T-helper 1 cell treated with Interleukin-12 subunit alpha and Interleukin-12 subunit beta and Interleukin-4 antibody, amounts not matched to agents 30 ng/mL and 1 ng/mL, for 36 hours (primary cell): ENCODE results near the gene IQSEC1. TPM values are rescaled to one million over a fixed set of nuclear protein-coding genes. Genes with fewer than 3 reads are reported as not detected.

Source experiments
- intact Hi-C: fragments of 100-400 bp; cut with micrococcal nuclease; formaldehyde crosslinking; loops from one replicate; pipeline ENCODE4 v1.15.1; 2024
- total RNA-seq: library from RNA; stranded (reverse); gene quantifications from 2 replicates; pipeline ENCODE4 v1.2.3, GENCODE V29; 2022

The IQSEC1 gene
- total RNA-seq, 1 donor from 2014 or later = 54.4 TPM

DNA sequence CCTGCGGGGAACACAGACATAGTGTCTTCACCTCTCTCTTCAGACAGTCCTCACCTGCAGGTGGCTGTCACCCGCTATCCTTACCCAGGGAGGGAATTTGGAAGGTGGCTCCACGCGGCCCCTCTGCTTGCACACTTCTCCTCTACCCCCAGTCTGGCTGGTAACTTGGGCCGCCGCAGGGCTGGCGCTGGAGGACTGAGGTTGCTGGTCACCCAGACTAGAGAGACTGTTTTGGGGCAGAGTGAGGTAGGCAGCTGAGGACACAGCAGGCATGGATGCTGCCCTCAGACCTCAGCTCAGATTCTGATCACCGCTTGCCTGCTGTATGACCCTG is 12.6 kb upstream of the IQSEC1 start:
- intact Hi-C loops = no loop called here

GRCh38 chr3:13085081-13085845 is 12.0 kb upstream of the IQSEC1 start:
- intact Hi-C loops = no loop called here

DNA sequence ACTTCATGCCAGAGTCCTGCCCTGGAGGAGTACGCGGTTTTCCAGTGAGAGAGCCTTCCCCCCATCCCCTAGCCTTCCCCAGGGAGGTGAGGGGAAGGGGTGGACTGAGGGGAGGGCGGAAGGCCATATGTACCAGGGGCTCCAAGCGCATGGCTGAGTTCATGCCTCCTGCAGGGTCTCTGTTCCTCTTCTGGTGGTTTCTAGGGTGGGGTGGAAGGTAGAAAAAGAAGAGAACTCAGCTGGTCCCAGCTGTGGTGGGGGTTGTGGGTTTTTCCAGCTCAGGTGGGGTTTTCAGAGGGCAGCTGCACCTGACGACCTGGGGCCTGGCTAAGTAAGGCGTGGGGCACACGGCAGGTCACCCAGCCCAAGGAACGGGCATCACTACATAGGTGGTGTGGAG is 10.7 kb upstream of the IQSEC1 start:
- intact Hi-C loops = no loop called here

DNA sequence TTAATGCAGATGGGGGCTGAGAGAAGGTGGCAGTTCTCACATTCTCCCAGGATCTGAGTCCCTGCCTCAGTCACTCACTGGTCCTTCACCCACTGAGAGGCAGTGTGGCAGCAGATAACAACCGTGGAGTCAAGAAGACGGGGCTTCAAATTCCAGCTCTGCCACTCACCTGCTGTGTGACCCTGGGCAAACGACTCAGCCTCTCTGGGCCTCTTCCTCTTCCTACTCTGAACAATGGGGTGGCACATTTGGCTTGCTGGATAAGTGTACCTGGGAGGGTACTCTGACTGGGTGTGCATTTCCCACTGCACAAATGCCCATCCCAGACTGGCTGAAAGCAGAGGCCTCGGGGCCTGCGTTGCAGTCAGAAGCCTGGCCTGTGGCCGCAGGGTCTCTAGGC is 10.0 kb upstream of the IQSEC1 start:
- intact Hi-C loops = no loop called here

- intact Hi-C loops = no loop called here
Measured at GRCh38 chr3:13082677-13083076, 9.4 kb upstream of the IQSEC1 start.

DNA sequence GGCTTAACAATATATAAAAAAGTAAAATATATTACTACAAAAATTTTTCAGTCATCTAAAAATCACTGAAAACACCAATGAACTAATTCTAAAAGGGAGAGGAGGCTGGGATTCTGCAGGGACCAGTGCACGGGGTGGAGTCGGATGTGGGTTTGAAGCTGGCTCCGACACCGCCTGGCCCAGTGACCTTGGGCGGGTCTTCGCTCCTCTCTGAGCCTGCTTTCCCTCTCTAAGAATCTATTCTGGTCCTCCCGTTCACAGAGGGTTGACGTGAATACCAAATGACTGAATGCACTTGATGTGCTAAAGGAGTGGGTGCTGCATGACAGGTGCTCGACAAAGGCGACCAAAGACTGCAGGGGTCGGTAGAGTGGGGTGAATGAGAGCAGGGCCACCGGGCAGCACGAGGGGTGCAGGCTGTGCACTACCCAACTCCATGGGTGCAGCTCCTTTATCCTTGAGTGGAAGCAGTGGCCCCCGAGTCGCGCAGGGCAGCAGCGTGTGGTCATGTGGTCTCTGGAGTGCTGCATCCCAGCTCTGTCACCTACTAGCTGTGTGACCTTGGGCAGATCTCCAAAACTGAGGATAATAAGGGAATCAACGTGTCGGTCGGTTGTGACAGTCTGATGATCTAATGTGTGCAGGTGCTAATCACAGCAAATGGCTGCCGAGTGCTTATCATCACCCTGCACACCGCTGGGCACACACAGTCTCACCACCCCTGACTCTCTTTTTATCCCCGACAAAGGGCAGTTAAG is 8.6 kb upstream of the IQSEC1 start:
- intact Hi-C loops = no loop called here

DNA sequence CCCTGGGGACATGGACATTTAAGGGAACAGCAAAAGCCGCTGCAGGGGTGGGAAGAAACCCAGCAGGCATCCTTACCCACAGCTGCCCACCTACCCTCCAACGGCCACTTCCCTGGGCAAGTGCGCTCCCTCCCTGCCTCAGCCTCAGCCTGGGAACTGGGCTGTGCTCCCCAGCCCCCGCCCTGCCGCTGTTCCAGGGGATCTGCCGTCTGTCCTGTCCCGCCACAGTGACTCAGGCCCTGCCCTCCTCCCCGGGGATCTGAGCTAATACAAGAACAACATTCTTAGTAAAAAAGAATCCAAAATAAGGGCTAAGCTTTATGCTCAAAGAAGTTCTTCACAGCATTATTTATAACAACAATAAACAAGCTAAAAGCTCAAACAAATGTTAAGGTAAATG is 7.4 kb upstream of the IQSEC1 start:
- intact Hi-C loops = no loop called here

- intact Hi-C loops = no loop called here
Measured at GRCh38 chr3:13080026-13080425, 6.8 kb upstream of the IQSEC1 start.

DNA sequence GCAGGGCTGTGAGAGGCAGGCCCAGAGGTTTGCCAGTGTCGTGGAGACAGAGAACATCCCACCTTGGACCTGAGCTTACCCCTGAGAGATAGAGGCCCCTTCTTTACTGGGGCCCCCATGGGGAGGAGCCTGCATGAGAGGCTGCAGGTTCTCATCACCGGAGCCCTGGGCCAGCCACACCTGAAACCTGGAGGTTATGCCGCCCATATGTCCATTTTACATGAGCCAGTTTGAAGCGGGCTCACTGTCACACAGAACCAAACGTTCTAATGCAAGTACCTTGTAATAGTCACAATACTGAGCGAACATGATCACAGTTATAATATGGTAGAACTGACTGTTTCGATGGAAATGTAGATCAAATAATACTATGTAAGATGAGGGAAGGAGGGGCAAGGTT is 6.3 kb upstream of the IQSEC1 start:
- intact Hi-C loops = loop anchor here (10.0 kb wide), 1 partner anchor 235 kb away; the partner anchor contains the start of gene RPL32

- intact Hi-C loops = loop anchor here (10.0 kb wide), 1 partner anchor 234 kb away; the partner anchor contains the start of gene RPL32
Measured at GRCh38 chr3:13079051-13079450, 5.8 kb upstream of the IQSEC1 start.

DNA sequence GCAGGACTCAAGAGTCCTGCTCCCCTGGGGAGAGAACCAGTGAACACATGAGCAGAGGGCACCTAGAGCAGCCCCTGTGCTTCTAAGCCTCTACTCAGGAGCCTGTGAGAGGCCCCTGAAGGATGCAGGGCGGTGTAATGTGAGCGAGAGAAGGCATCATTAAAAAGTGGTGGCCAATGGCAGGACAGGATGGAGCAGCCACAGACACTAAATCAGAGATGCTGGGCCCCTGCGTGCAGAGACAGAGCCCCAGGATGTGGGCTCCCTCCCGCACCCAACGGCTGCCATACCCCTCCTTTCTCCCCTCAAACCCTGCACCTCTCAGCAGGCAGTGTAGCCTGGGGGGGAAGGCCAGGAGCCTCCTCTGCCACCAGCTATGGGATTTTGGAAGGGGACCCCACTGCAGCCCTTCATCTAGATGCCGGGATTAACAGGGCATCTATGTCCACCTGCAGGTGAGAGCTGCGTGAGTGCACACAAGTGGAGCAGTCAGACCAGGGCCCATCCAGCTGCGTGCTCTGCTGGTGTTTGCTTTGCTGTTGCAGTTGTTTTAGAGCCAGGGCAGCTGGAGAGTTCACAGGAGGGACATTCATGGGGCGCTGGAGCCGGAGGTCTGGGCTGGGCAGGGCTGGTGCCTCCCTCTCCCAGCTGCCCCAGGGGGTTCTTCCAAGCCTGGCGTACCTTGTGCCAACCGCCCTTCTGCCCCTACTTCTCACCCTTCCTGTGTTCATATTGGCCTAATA is 5.1 kb upstream of the IQSEC1 start:
- intact Hi-C loops = loop anchor here (10.0 kb wide), 1 partner anchor 234 kb away; the partner anchor contains the start of gene RPL32

DNA sequence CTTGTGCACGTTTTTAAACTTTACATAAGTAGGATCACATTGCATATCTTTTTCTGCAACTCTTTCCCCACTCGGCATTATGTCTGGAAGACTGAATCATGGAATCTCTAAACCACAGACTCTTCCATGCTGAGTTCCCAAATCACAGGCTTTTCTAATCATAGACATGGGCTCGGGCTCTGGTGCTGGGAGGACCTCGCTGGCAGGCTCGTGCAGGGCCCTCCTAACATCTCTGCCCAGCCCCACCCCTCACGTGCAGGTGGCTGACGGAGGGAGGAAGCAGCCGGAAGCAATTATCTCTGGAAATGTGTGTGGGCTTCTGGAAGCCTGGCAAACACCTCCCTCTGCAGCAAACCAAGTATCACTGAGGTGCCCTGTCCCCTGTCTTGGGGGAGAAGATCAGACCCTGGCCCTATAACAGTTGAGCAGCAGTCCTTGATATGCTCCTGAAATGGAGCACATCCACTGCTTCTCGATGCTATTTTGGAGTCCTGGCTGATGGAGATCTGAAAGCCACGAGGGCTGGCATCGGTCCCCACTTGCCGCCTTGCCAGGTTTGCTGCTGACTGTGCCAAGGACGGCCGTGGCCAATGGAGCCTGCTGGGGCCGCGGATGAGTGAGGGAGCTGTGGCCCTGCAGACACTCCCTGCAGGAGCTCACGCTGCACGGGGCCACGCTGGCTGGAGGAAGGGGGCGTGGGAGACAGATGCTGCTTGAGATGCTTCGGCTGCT is 4.4 kb upstream of the IQSEC1 start:
- intact Hi-C loops = loop anchor here (10.0 kb wide), 1 partner anchor 233 kb away; the partner anchor contains the start of gene RPL32

GRCh38 chr3:13075986-13076654 is 2.9 kb upstream of the IQSEC1 start:
- intact Hi-C loops = loop anchor here (10.0 kb wide), 1 partner anchor 231 kb away; the partner anchor contains the start of gene RPL32

DNA sequence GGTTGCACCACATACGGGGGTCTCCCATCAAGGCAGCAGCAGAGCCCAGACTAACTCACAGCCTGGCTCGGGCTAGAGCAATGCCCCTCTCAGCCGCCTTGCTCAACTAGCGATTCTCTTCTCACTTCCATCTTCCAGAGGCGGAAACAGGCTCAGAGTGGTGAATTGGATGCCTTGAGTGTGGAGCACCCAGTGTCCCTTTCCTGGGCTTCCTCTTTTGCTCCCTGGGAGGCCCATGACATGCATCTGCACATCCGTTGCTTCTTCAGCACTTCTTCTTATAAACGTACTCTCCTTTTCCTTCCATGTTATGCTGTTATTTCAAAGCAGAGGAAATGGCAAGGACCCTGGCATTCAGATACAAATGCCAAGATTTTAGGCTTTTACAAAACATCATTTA is 2.1 kb upstream of the IQSEC1 start:
- intact Hi-C loops = loop anchor here (10.0 kb wide), 1 partner anchor 231 kb away; the partner anchor contains the start of gene RPL32

- intact Hi-C loops = loop anchor here (5.0 to 10.0 kb wide), 3 partner anchors 229 to 1873 kb away; partner anchors contain the start of genes NR2C2, NUP210 and RPL32
Measured at GRCh38 chr3:13074006-13074375, 762 bp upstream of the IQSEC1 start.

- intact Hi-C loops = loop anchor here (1.0 to 10.0 kb wide), 7 partner anchors 58 to 1875 kb away; partner anchors contain the start of genes NR2C2, NUP210 and RPL32
Measured at GRCh38 chr3:13072600-13073325, 466 bp downstream of the IQSEC1 start.

- intact Hi-C loops = loop anchor here (5.0 to 10.0 kb wide), 3 partner anchors 227 to 1875 kb away; partner anchors contain the start of genes NR2C2, NUP210 and RPL32
Measured at GRCh38 chr3:13072239-13072599, 1.0 kb downstream of the IQSEC1 start.

- intact Hi-C loops = loop anchor here (5.0 to 10.0 kb wide), 3 partner anchors 227 to 1876 kb away; partner anchors contain the start of genes NR2C2, NUP210 and RPL32
Measured at GRCh38 chr3:13071695-13072094, 1.5 kb downstream of the IQSEC1 start.

DNA sequence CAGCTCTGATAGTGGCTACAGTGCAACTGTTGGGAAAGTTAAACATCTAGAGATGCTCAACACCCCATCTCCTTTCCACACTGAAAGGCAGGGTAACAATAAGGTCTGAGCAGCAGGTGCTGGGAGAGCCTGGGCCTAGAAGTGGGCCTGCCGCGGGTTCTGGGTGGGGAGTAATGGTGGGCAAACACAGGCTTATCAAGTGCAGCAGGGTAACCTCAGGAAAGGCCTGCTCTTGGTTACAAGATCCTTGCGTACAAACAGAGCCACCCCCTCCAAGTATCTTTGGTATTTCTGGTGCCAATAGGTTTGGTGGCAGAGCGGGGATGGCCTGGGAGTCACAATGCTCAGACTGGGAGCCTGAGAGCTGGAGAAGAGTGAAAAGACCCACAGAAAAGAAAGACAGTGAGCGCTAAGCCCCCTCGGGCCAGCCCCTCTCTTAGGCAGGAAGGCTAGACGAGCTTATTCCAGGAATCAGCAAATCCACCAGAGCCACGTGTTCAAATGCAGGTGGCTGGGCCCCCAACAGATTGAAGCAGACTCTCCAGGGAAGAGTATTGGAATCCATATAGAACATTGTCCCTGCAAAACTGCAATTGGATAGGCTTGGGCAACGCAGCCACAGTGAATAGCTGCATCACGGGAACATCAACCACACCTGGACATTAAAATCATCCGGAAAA is 2.7 kb downstream of the IQSEC1 start:
- intact Hi-C loops = loop anchor here (5.0 to 10.0 kb wide), 3 partner anchors 226 to 1877 kb away; partner anchors contain the start of genes NR2C2, NUP210 and RPL32
